ENCODE data around the gene CCR2. TPM values are rescaled to one million over a fixed set of nuclear protein-coding genes. Genes with fewer than 3 reads are reported as not detected.

Gene CCR2
- polyA plus RNA-seq, 1 of the 3 experiments (the other 2 are of a cell fraction) = not detected

DNA sequence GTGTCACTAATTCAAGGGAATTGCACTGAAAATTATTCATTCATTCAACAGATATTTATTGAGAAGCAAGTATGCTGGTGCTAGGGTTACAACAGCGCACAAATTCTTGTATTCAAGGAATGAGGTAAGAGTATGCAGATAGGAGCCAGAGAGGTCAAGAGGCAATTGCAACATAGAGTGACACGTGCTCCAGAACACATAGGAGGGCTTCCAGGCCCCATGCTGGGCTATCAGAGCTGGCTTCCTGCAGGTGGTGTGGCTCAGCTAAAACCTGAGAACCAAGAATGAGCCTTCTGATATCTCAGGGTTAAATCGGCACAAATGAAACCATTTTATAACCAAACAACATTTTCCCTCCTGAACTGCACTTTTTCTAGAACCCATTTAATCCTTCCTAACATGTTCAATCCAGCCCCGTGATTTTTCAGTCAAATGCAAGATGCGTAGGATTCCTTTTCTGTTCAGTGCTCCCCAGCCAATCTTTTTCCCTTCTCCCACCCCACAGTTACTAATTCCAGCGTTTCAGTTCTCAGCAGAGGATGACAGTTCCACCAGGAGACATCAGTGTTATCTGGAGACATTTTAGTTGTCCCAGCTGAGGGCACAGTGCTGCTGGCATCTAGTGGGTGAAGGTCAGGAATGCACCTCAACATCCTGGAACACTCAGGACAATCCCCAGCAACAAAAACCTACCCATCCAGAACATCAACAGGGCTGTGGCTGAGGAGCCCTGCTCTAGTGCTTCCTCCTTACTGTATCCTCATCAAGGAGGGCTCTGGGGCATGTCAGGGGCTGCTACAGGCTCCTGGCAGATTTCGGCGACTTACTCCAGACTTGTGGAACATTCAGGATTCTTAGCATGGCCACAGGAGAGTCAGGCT is 39.9 kb downstream of the CCR2 start:
- no peaks in the 10 kb centered on the region for H3K79me2 ChIP-seq (ENCODE audit: insufficient read depth)
- H3K9me2 ChIP-seq = no peaks in the 10 kb centered on the region
- DNase-seq = no peak
- H3K36me3 ChIP-seq (replicated peaks in 1 of 2; ENCODE audit: control insufficient read depth in 1 of 2, insufficient read depth in 2 of 2, low read length in 1 of 2) = no peaks in the 10 kb centered on the region
- peaks cover 48% of the 10 kb centered on the region; the same call in 1 of the 2 replicates for H3K27me3 ChIP-seq (ENCODE audit: insufficient read depth)
- H3K9ac ChIP-seq = no peak overlapping the region
- H2AFZ ChIP-seq (ENCODE audit: low read depth) = no peak overlapping the region
- TF ChIP-seq CHD2 (IDR thresholded peaks at IDR 0.05; ENCODE audit: low read length, partially characterized antibody) (no peak), MXI1 (IDR thresholded peaks at IDR 0.05; ENCODE audit: low read depth, low read length) (no peak), RCOR1 (IDR thresholded peaks at IDR 0.05; ENCODE audit: low read length) (no peak), NRF1 (IDR thresholded peaks at IDR 0.05; ENCODE audit: low read depth, low read length) (no peak), GABPA (IDR thresholded peaks at IDR 0.05; ENCODE audit: low read depth) (no peak), FOXJ3 (CRISPR knock-in tag; IDR thresholded peaks at IDR 0.05) (no peak), FOSL2 (IDR thresholded peaks at IDR 0.05; ENCODE audit: borderline replicate concordance, low read depth) (no peak), TCF12 (IDR thresholded peaks at IDR 0.05) (no peak), JUND (IDR thresholded peaks at IDR 0.05) (no peak), TAF1 (IDR thresholded peaks at IDR 0.05; ENCODE audit: borderline replicate concordance, low read depth, low read length) (no peak), RXRA (IDR thresholded peaks at IDR 0.05; ENCODE audit: borderline replicate concordance, low read depth) (no peak), POLR2AphosphoS5 (IDR thresholded peaks at IDR 0.05; ENCODE audit: low read depth, low read length) (no peak), GATA2 (CRISPR knock-in tag; IDR thresholded peaks at IDR 0.05) (no peak), SMC3 (IDR thresholded peaks at IDR 0.05; ENCODE audit: low read depth, low read length) (no peak), ELF1 (IDR thresholded peaks at IDR 0.05) (no peak), NFIC (IDR thresholded peaks at IDR 0.05; ENCODE audit: borderline replicate concordance) (no peak)
- TF ChIP-seq, protein P1, sequence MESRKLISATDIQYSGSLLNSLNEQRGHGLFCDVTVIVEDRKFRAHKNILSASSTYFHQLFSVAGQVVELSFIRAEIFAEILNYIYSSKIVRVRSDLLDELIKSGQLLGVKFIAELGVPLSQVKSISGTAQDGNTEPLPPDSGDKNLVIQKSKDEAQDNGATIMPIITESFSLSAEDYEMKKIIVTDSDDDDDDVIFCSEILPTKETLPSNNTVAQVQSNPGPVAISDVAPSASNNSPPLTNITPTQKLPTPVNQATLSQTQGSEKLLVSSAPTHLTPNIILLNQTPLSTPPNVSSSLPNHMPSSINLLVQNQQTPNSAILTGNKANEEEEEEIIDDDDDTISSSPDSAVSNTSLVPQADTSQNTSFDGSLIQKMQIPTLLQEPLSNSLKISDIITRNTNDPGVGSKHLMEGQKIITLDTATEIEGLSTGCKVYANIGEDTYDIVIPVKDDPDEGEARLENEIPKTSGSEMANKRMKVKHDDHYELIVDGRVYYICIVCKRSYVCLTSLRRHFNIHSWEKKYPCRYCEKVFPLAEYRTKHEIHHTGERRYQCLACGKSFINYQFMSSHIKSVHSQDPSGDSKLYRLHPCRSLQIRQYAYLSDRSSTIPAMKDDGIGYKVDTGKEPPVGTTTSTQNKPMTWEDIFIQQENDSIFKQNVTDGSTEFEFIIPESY (IDR thresholded peaks at IDR 0.05; ENCODE audit: borderline replicate concordance, low read depth) = no peak
- TF ChIP-seq, protein P2, sequence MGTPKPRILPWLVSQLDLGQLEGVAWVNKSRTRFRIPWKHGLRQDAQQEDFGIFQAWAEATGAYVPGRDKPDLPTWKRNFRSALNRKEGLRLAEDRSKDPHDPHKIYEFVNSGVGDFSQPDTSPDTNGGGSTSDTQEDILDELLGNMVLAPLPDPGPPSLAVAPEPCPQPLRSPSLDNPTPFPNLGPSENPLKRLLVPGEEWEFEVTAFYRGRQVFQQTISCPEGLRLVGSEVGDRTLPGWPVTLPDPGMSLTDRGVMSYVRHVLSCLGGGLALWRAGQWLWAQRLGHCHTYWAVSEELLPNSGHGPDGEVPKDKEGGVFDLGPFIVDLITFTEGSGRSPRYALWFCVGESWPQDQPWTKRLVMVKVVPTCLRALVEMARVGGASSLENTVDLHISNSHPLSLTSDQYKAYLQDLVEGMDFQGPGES (IDR thresholded peaks at IDR 0.05; ENCODE audit: low read depth, low read length) = no peak
- TF ChIP-seq, protein P3, sequence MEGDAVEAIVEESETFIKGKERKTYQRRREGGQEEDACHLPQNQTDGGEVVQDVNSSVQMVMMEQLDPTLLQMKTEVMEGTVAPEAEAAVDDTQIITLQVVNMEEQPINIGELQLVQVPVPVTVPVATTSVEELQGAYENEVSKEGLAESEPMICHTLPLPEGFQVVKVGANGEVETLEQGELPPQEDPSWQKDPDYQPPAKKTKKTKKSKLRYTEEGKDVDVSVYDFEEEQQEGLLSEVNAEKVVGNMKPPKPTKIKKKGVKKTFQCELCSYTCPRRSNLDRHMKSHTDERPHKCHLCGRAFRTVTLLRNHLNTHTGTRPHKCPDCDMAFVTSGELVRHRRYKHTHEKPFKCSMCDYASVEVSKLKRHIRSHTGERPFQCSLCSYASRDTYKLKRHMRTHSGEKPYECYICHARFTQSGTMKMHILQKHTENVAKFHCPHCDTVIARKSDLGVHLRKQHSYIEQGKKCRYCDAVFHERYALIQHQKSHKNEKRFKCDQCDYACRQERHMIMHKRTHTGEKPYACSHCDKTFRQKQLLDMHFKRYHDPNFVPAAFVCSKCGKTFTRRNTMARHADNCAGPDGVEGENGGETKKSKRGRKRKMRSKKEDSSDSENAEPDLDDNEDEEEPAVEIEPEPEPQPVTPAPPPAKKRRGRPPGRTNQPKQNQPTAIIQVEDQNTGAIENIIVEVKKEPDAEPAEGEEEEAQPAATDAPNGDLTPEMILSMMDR (IDR thresholded peaks at IDR 0.05) = no peak
- POLR2A ChIA-PET = no interaction called here
- WGBS (ENCODE audit: low lambda C conversion rate) = 24% methylated on average over 8 of the region's 8 CpGs
- H3K9me3 ChIP-seq = no peaks in the 10 kb centered on the region
- no peak overlapping the region for H3K4me3 ChIP-seq (ENCODE audit: low read depth in 2 of 2, low read length in 1 of 2)
- H3F3A ChIP-seq (replicated peaks; ENCODE audit: insufficient read depth) = no peaks in the 10 kb centered on the region
- H3K4me2 ChIP-seq = no peak overlapping the region
- CTCF ChIA-PET = interaction anchor here (1.0 kb wide), 1 partner anchor 9 kb away, joined by 3 read pairs; no protein-coding TSS in a partner anchor
- no peaks in the 10 kb centered on the region for H4K20me1 ChIP-seq (ENCODE audit: insufficient read depth)
- no peak overlapping the region for H3K27ac ChIP-seq (ENCODE audit: low read depth in 2 of 2, low read length in 1 of 2)
- no peaks in the 10 kb centered on the region for H3K4me1 ChIP-seq (ENCODE audit: control insufficient read depth in 1 of 2, insufficient read depth in 2 of 2, low read depth in 1 of 2, low read length in 1 of 2)
